Cardiac muscle cell (in vitro differentiated cells and primary cell): ENCODE results near the gene SASH1. TPM values are rescaled to one million over a fixed set of nuclear protein-coding genes. Genes with fewer than 3 reads are reported as not detected.

Source experiments
- DNase-seq, 2 donors: peaks; one replicate each; pipeline versions ENCODE4 v3.0.0 to v3.0.0-alpha.2; 2010 to 2017; ENCODE audit warnings: low read depth in 1 of 2, low spot score in 1 of 2
- H3K27ac ChIP-seq: fragments of 200-600 bp; sonication (generic); 2 replicates; pipeline ENCODE4 v1.5.1; 2016
- H3K27me3 ChIP-seq: fragments of 200-600 bp; sonication (generic); 2 replicates; pipeline ENCODE4 v1.6.0; 2016; ENCODE audit warnings: control low read depth
- H3K36me3 ChIP-seq: fragments of 200-600 bp; sonication (generic); 2 replicates; pipeline ENCODE4 v1.5.1; 2016; ENCODE audit warnings: control low read depth
- H3K4me1 ChIP-seq: fragments of 200-600 bp; sonication (generic); 2 replicates; pipeline ENCODE4 v1.8.1; 2017; ENCODE audit warnings: low read depth, mild to moderate bottlenecking, mixed run types
- H3K4me3 ChIP-seq: fragments of 200-600 bp; sonication (generic); 2 replicates; pipeline ENCODE4 v1.5.1; 2016; ENCODE audit warnings: mild to moderate bottlenecking
- H3K9me3 ChIP-seq: fragments of 200-600 bp; sonication (generic); 2 replicates; pipeline ENCODE4 v1.5.1; 2017; ENCODE audit warnings: low read depth, mild to moderate bottlenecking, control low read depth
- polyA plus RNA-seq: library from polyadenylated mRNA; unstranded; fragments of >200 nt; fragmentation: Nextera tagmentation; extraction: Ambion mirVana; gene quantifications from 2 replicates; pipeline ENCODE4 v1.2.1, GENCODE V29; 2016
- total RNA-seq: library from RNA; depleted of rRNA; stranded (reverse); fragments of >200 nt; gene quantifications from 2 replicates; pipeline ENCODE4 v1.2.3, GENCODE V29; 2016
- TF ChIP-seq, protein P1 (sequence below): IDR thresholded peaks from 2 replicates; pipeline ENCODE4 v1.5.1; 2012; ENCODE audit warnings: low read depth, mild to moderate bottlenecking, low read length

The SASH1 gene
- total and polyA plus RNA-seq, 2 experiments from 2014 or later: 7.2 to 17.1 TPM

- Histone ChIP-seq H3K27me3 (no peaks in the 10 kb centered on the region), H3K9me3 (no peaks in the 10 kb centered on the region), H3K4me3 (no peak overlapping the region), H3K27ac (no peak overlapping the region), H3K4me1 (peaks cover 3% of the 10 kb centered on the region), H3K36me3 (no peaks in the 10 kb centered on the region)
- no peak for DNase-seq
- TF ChIP-seq, protein P1, sequence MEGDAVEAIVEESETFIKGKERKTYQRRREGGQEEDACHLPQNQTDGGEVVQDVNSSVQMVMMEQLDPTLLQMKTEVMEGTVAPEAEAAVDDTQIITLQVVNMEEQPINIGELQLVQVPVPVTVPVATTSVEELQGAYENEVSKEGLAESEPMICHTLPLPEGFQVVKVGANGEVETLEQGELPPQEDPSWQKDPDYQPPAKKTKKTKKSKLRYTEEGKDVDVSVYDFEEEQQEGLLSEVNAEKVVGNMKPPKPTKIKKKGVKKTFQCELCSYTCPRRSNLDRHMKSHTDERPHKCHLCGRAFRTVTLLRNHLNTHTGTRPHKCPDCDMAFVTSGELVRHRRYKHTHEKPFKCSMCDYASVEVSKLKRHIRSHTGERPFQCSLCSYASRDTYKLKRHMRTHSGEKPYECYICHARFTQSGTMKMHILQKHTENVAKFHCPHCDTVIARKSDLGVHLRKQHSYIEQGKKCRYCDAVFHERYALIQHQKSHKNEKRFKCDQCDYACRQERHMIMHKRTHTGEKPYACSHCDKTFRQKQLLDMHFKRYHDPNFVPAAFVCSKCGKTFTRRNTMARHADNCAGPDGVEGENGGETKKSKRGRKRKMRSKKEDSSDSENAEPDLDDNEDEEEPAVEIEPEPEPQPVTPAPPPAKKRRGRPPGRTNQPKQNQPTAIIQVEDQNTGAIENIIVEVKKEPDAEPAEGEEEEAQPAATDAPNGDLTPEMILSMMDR: no peak
These were observed 113.3 kb downstream of the SASH1 start for GRCh38 chr6:148455674-148456558.

DNA sequence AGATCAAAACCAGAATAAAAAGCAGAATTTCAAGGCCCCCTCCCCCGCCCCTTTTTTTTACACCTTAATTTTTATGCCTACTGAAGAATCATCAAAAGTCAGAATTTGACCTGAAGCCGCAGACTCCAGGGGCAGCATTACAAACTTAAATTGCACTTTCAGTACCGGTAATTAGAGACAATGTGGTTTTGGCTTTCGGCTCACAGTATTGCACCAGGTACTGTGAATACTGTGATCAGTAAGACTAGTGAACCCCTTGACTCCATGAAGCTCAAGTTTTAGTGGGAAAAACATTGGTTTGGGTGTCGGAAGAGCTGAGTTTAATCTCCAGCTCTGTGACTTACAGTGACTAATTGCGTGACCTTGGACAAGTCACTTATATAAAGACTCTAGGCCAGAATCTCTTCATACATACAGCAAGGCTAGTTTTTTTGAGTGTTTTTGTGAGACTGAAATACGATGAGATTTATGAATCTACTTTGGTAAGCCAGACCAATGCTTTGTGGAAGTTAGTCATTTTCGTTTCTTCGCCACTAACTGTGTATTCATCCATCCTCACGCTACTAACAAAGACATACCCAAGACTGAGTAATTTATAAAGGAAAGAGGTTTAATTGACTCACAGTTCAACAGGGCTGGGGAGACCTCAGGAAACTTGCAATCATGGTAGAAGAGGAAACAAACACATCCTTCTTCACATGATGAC is 114.7 kb downstream of the SASH1 start:
- TF ChIP-seq, protein P1: no peak
- no peak overlapping the region for H3K27ac ChIP-seq
- DNase-seq: peak in 1 of 2 donors; percentile 24

DNA sequence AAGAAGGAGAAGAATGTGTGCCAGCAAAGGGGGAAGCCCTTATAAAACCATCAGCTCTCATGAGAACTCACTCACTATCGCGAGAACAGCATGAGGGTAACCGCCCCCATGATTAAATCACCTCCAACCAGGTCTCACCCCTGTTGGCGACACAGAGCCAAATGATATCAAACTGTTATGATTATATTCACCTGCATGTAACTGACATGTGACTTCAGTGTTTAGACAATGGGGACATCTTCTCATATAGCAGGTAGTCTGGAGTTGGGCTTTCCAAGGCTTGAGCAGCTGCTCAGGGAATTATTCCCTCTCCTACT is 115.2 kb downstream of the SASH1 start:
- Histone ChIP-seq H3K27me3 (no peaks in the 10 kb centered on the region), H3K4me1 (peaks cover 10% of the 10 kb centered on the region), H3K4me3 (no peak overlapping the region), H3K27ac (no peak overlapping the region), H3K9me3 (no peaks in the 10 kb centered on the region), H3K36me3 (no peaks in the 10 kb centered on the region)
- TF ChIP-seq, protein P1: no peak
- no peak for DNase-seq

More for the DNA sequence above, 114.7 kb downstream of the SASH1 start:
- Histone ChIP-seq H3K4me1 (peaks cover 10% of the 10 kb centered on the region), H3K36me3 (no peaks in the 10 kb centered on the region), H3K9me3 (no peaks in the 10 kb centered on the region), H3K27me3 (no peaks in the 10 kb centered on the region), H3K4me3 (no peak overlapping the region)

GRCh38 chr6:148459238-148459637 is 116.6 kb downstream of the SASH1 start:
- Histone ChIP-seq H3K9me3 (no peaks in the 10 kb centered on the region), H3K27ac (no peak overlapping the region), H3K4me1 (peaks cover 10% of the 10 kb centered on the region), H3K36me3 (no peaks in the 10 kb centered on the region), H3K4me3 (no peak overlapping the region), H3K27me3 (no peaks in the 10 kb centered on the region)
- no peak for DNase-seq
- TF ChIP-seq, protein P1: no peak

DNA sequence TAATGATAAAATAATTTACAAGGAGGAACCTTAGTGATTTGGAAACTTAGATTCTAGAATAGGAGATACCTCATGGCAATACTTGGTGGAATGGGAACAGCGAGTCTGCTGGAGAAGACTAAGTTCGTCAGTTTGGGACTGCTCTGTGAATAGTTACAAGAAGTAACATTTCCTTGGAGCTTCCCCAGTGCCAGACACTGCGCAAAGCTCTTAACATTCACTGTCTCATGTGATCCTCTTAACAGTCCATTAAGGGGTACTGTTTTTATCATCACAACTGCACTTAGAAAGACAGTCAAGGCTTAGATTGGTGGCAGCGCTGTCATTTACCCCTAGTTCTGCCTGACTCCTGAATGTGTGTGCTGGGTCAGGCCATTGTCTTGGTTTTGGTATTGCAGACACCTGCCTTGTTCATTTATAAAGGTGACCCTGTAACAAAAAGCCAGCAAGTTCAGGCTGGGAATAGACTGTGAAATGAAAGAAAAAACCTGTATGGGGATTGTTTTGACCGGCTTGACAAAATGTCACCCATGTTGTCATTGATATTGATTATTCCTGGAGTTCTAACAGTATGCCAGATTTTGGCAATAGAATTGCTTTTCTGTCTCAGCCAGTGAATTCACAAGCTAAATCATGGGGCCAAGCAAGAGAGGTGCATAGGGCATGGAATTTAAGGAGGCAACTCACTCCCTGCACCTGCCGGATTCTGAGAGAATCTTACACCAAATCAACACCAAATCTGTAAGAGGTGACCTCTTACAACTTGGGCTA is 118.4 kb downstream of the SASH1 start:
- TF ChIP-seq, protein P1: no peak
- Histone ChIP-seq H3K27ac (no peak overlapping the region), H3K27me3 (no peaks in the 10 kb centered on the region), H3K9me3 (no peaks in the 10 kb centered on the region), H3K36me3 (no peaks in the 10 kb centered on the region), H3K4me3 (no peak overlapping the region), H3K4me1 (peaks cover 10% of the 10 kb centered on the region)
- DNase-seq: peak in 1 of 2 donors; percentile 22
